K562 (cell line): ENCODE results near the gene KIF15. TPM values are rescaled to one million over a fixed set of nuclear protein-coding genes. Genes with fewer than 3 reads are reported as not detected.

Experiments used
- C11orf30 ChIP-seq: fragments of 450-650 bp; IDR thresholded peaks from 2 replicates; pipeline ENCODE4 v1.6.1; 2016; ENCODE audit warnings: low read depth, mild to moderate bottlenecking
- CBX3 ChIP-seq, 2 experiments: IDR thresholded peaks; 1 replicate in 1 of 2; 2 replicates in 1 of 2; pipeline ENCODE4 v1.6.1; 2012; ENCODE audit warnings: inconsistent platforms in 2 of 2, low read length in 2 of 2, borderline replicate concordance in 1 of 2, control low read depth in 1 of 2
- CREB1 ChIP-seq, 2 experiments: sonication (generic) in 1 of 2; formaldehyde crosslinking in 1 of 2; IDR thresholded peaks; 2 replicates each; pipeline versions ENCODE4 v1.6.1 to v1.8.0; 2012 to 2022; ENCODE audit warnings: inconsistent platforms in 1 of 2, mild to moderate bottlenecking in 1 of 2, missing genetic modification reagents in 1 of 2, moderate library complexity in 1 of 2
- CXXC5 ChIP-seq: fragments of 250-450 bp; sonication (Bioruptor Pico); IDR thresholded peaks from 2 replicates; pipeline ENCODE4 v1.8.0; 2022; ENCODE audit warnings: inconsistent platforms, mild to moderate bottlenecking, moderate library complexity
- DMBX1 ChIP-seq: fragments of 250-450 bp; sonication (Bioruptor Pico); IDR thresholded peaks from 2 replicates; pipeline ENCODE4 v1.8.0; 2022; ENCODE audit warnings: inconsistent platforms, mild to moderate bottlenecking, moderate library complexity, borderline replicate concordance
- MNT ChIP-seq, 2 experiments: fragments of 450-650 bp; conservative IDR thresholded peaks; 2 replicates each; pipeline ENCODE4 v1.6.1; 2017; ENCODE audit warnings: mild to moderate bottlenecking in 2 of 2, moderate library complexity in 2 of 2
- MTA1 ChIP-seq: fragments of 450-650 bp; IDR thresholded peaks from 2 replicates; pipeline ENCODE4 v1.6.1; 2017; ENCODE audit warnings: borderline replicate concordance
- NFIC ChIP-seq: fragments of 450-650 bp; IDR thresholded peaks from 2 replicates; pipeline ENCODE4 v1.6.1; 2017; ENCODE audit warnings: mild to moderate bottlenecking, inconsistent platforms
- PHF20 ChIP-seq: fragments of 450-650 bp; IDR thresholded peaks from 2 replicates; pipeline ENCODE4 v1.6.1; 2018; ENCODE audit not compliant: partially characterized antibody
- PHF8 ChIP-seq: fragments of 200-600 bp; sonication (generic); IDR thresholded peaks from 2 replicates; pipeline ENCODE4 v1.6.1; 2012; ENCODE audit warnings: mixed run types, mild to moderate bottlenecking, inconsistent platforms, low read length, moderate library complexity, borderline replicate concordance
- RBFOX2 ChIP-seq: fragments of 200-400 bp; formaldehyde crosslinking; IDR thresholded peaks from 2 replicates; pipeline ENCODE4 v1.6.1; 2017; ENCODE audit warnings: low read depth, mild to moderate bottlenecking, low read length, moderate library complexity
- SRSF1 ChIP-seq: fragments of 200-400 bp; formaldehyde crosslinking; IDR thresholded peaks from 2 replicates; pipeline ENCODE4 v1.6.1; 2017; ENCODE audit warnings: mild to moderate bottlenecking, low read depth, low read length, moderate library complexity
- ZBED1 ChIP-seq: IDR thresholded peaks from 2 replicates; pipeline ENCODE4 v1.6.1; 2014
- ZBTB40 ChIP-seq, 2 experiments: fragments of 450-650 bp in 1 of 2; sonication (generic) in 1 of 2; formaldehyde crosslinking in 1 of 2; IDR thresholded peaks; 2 replicates each; pipeline versions ENCODE4 v1.7.1 to v1.9.0; 2016 to 2022; ENCODE audit warnings: inconsistent platforms in 1 of 2, mild to moderate bottlenecking in 1 of 2, missing genetic modification reagents in 1 of 2
- polyA plus RNA-seq, 8 experiments: library from polyadenylated mRNA; depleted of rRNA in 4 of 8; stranded (reverse) in 5 of 8; unstranded in 3 of 8; fragments of >200 nt; fragmentation: Nextera tagmentation in 2 of 8; fragmentation: Illumina TruSeq in 1 of 8; extraction: Ambion mirVana in 2 of 8; extraction: Trizol in 1 of 8; gene quantifications; 2 replicates each; pipeline versions ENCODE4 v1.2.1 to v1.2.3, GENCODE V29; 2011 to 2014; ENCODE audit warnings: inconsistent platforms in 1 of 8, missing spikeins in 1 of 8
- total RNA-seq, 7 experiments: library from RNA; depleted of rRNA in 6 of 7; stranded (reverse); fragments of >200 nt in 6 of 7; fragmentation: Illumina TruSeq in 2 of 7; extraction: Trizol in 2 of 7; gene quantifications; 2 replicates each; pipeline versions ENCODE4 v1.2.1 to v1.2.3, GENCODE V29; 2011 to 2021; ENCODE audit warnings: low replicate concordance in 1 of 7
- TF ChIP-seq, protein P1 (sequence below): fragments of 450-650 bp; IDR thresholded peaks from 2 replicates; pipeline ENCODE4 v1.6.1; 2018; ENCODE audit warnings: mild to moderate bottlenecking, low read depth; ENCODE audit not compliant: partially characterized antibody

The KIF15 gene
- total and polyA plus RNA-seq, 9 of the 15 experiments (the other 6 are each of a cell fraction or from before 2014, with no cell fraction given) = 9.0 to 45.9 (median 26.0) TPM

GRCh38 chr3:44712455-44713075 is 49.0 kb upstream of the KIF15 start, which contains the start of gene ZNF502 (continued):
- peak in 1 of 2 experiments; percentile 83; a peak in 2 of 3 replicates for TF ChIP-seq CBX3 (IDR thresholded peaks at IDR 0.05; ENCODE audit: borderline replicate concordance in 1 of 2, low read length in 2 of 2)
- peak; percentile 65 for TF ChIP-seq RBFOX2
- TF ChIP-seq, protein P1, sequence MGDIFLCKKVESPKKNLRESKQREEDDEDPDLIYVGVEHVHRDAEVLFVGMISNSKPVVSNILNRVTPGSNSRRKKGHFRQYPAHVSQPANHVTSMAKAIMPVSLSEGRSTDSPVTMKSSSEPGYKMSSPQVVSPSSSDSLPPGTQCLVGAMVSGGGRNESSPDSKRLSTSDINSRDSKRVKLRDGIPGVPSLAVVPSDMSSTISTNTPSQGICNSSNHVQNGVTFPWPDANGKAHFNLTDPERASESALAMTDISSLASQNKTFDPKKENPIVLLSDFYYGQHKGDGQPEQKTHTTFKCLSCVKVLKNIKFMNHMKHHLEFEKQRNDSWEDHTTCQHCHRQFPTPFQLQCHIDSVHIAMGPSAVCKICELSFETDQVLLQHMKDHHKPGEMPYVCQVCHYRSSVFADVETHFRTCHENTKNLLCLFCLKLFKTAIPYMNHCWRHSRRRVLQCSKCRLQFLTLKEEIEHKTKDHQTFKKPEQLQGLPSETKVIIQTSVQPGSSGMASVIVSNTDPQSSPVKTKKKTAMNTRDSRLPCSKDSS = no peak
- peak; percentile 20 to 47; a peak in 1 of 4 replicates for TF ChIP-seq MNT (conservative IDR thresholded peaks at IDR 0.05)
- peak; percentile 90 for TF ChIP-seq MTA1
- peak; percentile 38; the same call in 1 of the 2 replicates for TF ChIP-seq PHF8
- TF ChIP-seq PHF20 = peak; percentile 77
- TF ChIP-seq NFIC = peak; percentile 55
- TF ChIP-seq ZBTB40 (IDR thresholded peaks at IDR 0.05) = peak; percentile 93
- TF ChIP-seq ZBTB40 (CRISPR knock-in tag; IDR thresholded peaks at IDR 0.05) = no peak
- TF ChIP-seq C11orf30 = peak; percentile 69
- peak; percentile 90 for TF ChIP-seq CREB1 (IDR thresholded peaks at IDR 0.05)
- TF ChIP-seq CREB1 (CRISPR knock-in tag; IDR thresholded peaks at IDR 0.05) = no peak
- peak; percentile 79 for TF ChIP-seq CXXC5
- peak; percentile 91; the same call in 1 of the 2 replicates for TF ChIP-seq SRSF1
- TF ChIP-seq ZBED1 = no peak
- 0 out of 2 replicates have a peak, but pooled peaks have one; percentile 52 for TF ChIP-seq DMBX1 (CRISPR knock-in tag)
